Medulla oblongata (tissue), 1 donor: Measurements from ENCODE around the gene TMEM247.

ENCODE experiments used
- DNase-seq: peaks from one replicate; pipeline ENCODE4 v3.0.0-alpha.2; 2015; ENCODE audit errors: extremely low spot score

TMEM247 gene

GRCh38 chr2:46479265-46479664 lies at the start of gene TMEM247:
Gene TMEM247 (plus strand): TSS chr2:46479565.
- no peak for DNase-seq

GRCh38 chr2:46430413-46430812 lies 49.0 kb upstream of the TMEM247 start:
- DNase-seq = no peak

- no peak for DNase-seq
These were observed 48.4 kb upstream of the TMEM247 start for GRCh38 chr2:46430992-46431391.

GRCh38 chr2:46431481-46432235 lies 47.7 kb upstream of the TMEM247 start:
- no peak for DNase-seq

GRCh38 chr2:46434851-46435273 lies 44.5 kb upstream of the TMEM247 start:
- no peak for DNase-seq

GRCh38 chr2:46435353-46435752 lies 44.0 kb upstream of the TMEM247 start:
- no peak for DNase-seq

- DNase-seq = no peak
These were observed 43.5 kb upstream of the TMEM247 start for GRCh38 chr2:46435796-46436360.

- DNase-seq = no peak
These were observed 42.6 kb upstream of the TMEM247 start for GRCh38 chr2:46436800-46437199.

GRCh38 chr2:46438102-46438501 lies 41.3 kb upstream of the TMEM247 start:
- no peak for DNase-seq

- DNase-seq = no peak
These were observed 40.6 kb upstream of the TMEM247 start for GRCh38 chr2:46438794-46439193.

- no peak for DNase-seq
These were observed 39.8 kb upstream of the TMEM247 start for GRCh38 chr2:46439582-46439981.

- DNase-seq = no peak
These were observed 37.3 kb upstream of the TMEM247 start for GRCh38 chr2:46441838-46442712.

- no peak for DNase-seq
These were observed 34.6 kb upstream of the TMEM247 start for GRCh38 chr2:46444732-46445131.

GRCh38 chr2:46445556-46445955 lies 33.8 kb upstream of the TMEM247 start:
- DNase-seq = no peak

GRCh38 chr2:46446871-46447568 lies 32.3 kb upstream of the TMEM247 start:
- DNase-seq = no peak

GRCh38 chr2:46447649-46448048 lies 31.7 kb upstream of the TMEM247 start:
- DNase-seq = no peak

- DNase-seq = no peak
These were observed 31.3 kb upstream of the TMEM247 start for GRCh38 chr2:46448111-46448510.

GRCh38 chr2:46448641-46449040 lies 30.7 kb upstream of the TMEM247 start:
- no peak for DNase-seq

- DNase-seq = no peak
These were observed 29.7 kb upstream of the TMEM247 start for GRCh38 chr2:46449700-46450099.

GRCh38 chr2:46451131-46451711 lies 28.1 kb upstream of the TMEM247 start:
- no peak for DNase-seq

- DNase-seq = no peak
These were observed 22.6 kb upstream of the TMEM247 start for GRCh38 chr2:46456789-46457188.
